Endothelial cell of umbilical vein (primary cell): ENCODE measurements around the gene MRAP. TPM values are rescaled to one million over a fixed set of nuclear protein-coding genes. Genes with fewer than 3 reads are reported as not detected.

Source experiments
- BruUV-seq: library from RNA; stranded (reverse); fragments of 400-500 nt; replicated peaks from 2 replicates; lab custom pipeline; 2021; lab: Mats Ljungman, UMichigan
- CTCF ChIA-PET: fragments of 300-600, 350-600 bp; sonication (Branson Sonifier 250); formaldehyde crosslinking; loops from one replicate; lab custom pipeline; 2021; ENCODE audit warnings: antibody characterized with exemption, inconsistent platforms; lab: Charles Lee
- POLR2A ChIA-PET: fragments of 300-600, 350-600 bp; sonication (Branson Sonifier 250); formaldehyde crosslinking; loops from one replicate; lab custom pipeline; 2021; ENCODE audit warnings: antibody characterized with exemption, inconsistent platforms; lab: Charles Lee
- DNase-seq: peaks from one replicate; pipeline ENCODE4 v3.0.0-alpha.2; 2011; ENCODE audit warnings: low read depth, low spot score
- FAIRE-seq: peaks from 2 replicates; lab custom pipeline; 2011; peaks lifted over from hg19 to GRCh38; lab: Jason Lieb, UNC
- H2AFZ ChIP-seq: 2 replicates; pipeline ENCODE4 v1.6.0; 2012; ENCODE audit warnings: low read depth, low read length, control low read depth, inconsistent platforms
- H3K27ac ChIP-seq: 2 replicates; pipeline ENCODE4 v1.5.1; 2011; ENCODE audit warnings: low read depth, mild to moderate bottlenecking, control low read depth, low read length, moderate library complexity; ENCODE audit not compliant: insufficient read depth
- H3K27me3 ChIP-seq, 2 experiments: 2 replicates each; pipeline versions ENCODE4 v1.6.0 to v1.6.1; 2011; ENCODE audit warnings: low read length in 2 of 2, mixed read lengths in 1 of 2; ENCODE audit not compliant: control insufficient read depth in 2 of 2, insufficient read depth in 2 of 2
- H3K36me3 ChIP-seq, 2 experiments: 2 replicates in 1 of 2; 3 replicates in 1 of 2; pipeline ENCODE4 v1.5.1; 2011; ENCODE audit warnings: low read length in 2 of 2, mild to moderate bottlenecking in 1 of 2, moderate library complexity in 1 of 2; ENCODE audit not compliant: control insufficient read depth in 2 of 2, insufficient read depth in 2 of 2; ENCODE audit errors: extremely low read depth in 1 of 2
- H3K4me1 ChIP-seq: 3 replicates; pipeline ENCODE4 v1.5.1; 2011; ENCODE audit warnings: mild to moderate bottlenecking, low read length; ENCODE audit not compliant: control insufficient read depth, insufficient read depth; ENCODE audit errors: extremely low read depth
- H3K4me2 ChIP-seq: 2 replicates; pipeline ENCODE4 v1.6.1; 2011; ENCODE audit warnings: low read length, control low read depth, mixed read lengths; ENCODE audit not compliant: insufficient read depth
- H3K4me3 ChIP-seq, 3 experiments: fragments of 200-600 bp in 1 of 3; sonication (generic), shearing (Covaris generic) in 1 of 3; replicated peaks in 1 of 3; 2 replicates each; pipeline ENCODE4 v1.5.1; 2011 to 2016; ENCODE audit warnings: control low read depth in 3 of 3, low read length in 3 of 3, mild to moderate bottlenecking in 2 of 3, inconsistent platforms in 1 of 3, low read depth in 1 of 3, moderate library complexity in 1 of 3; ENCODE audit not compliant: insufficient read depth in 1 of 3
- H3K79me2 ChIP-seq: 2 replicates; pipeline ENCODE4 v1.6.0; 2012; ENCODE audit warnings: low read length, inconsistent platforms; ENCODE audit not compliant: control insufficient read depth, insufficient read depth
- H3K9ac ChIP-seq: replicated peaks from 2 replicates; pipeline ENCODE3; 2011; ENCODE audit warnings: low read length, control low read depth; ENCODE audit not compliant: insufficient read depth; ENCODE audit errors: extremely low read depth
- H3K9me1 ChIP-seq: replicated peaks from 3 replicates; pipeline ENCODE4 v1.6.0; 2011; ENCODE audit warnings: mild to moderate bottlenecking, low read length; ENCODE audit not compliant: control insufficient read depth, insufficient read depth; ENCODE audit errors: extremely low read depth
- H3K9me3 ChIP-seq: replicated peaks from 2 replicates; pipeline ENCODE4 v1.5.1; 2012; ENCODE audit warnings: low read length, inconsistent platforms; ENCODE audit not compliant: control insufficient read depth, insufficient read depth
- H4K20me1 ChIP-seq: replicated peaks from 2 replicates; pipeline ENCODE3; 2011; ENCODE audit warnings: mild to moderate bottlenecking, low read length; ENCODE audit not compliant: control insufficient read depth, insufficient read depth; ENCODE audit errors: extremely low read depth
- CTCF ChIP-seq, 2 donors: IDR thresholded peaks; 1 replicate in 1 of 2; 2 replicates in 1 of 2; pipeline ENCODE4 v1.5.1; 2011; ENCODE audit warnings: low read length in 2 of 2, mild to moderate bottlenecking in 2 of 2, moderate library complexity in 2 of 2, control low read depth in 1 of 2, inconsistent platforms in 1 of 2, low read depth in 1 of 2; ENCODE audit not compliant: insufficient read depth in 1 of 2; ENCODE audit errors: extremely low read depth in 1 of 2
- EZH2 ChIP-seq: IDR thresholded peaks from 2 replicates; pipeline ENCODE4 v1.6.1; 2012; ENCODE audit warnings: borderline replicate concordance, low read depth, mild to moderate bottlenecking, moderate library complexity, low read length, inconsistent platforms; ENCODE audit not compliant: severe bottlenecking
- FOS ChIP-seq: IDR thresholded peaks from 2 replicates; pipeline ENCODE4 v1.6.1; 2011; ENCODE audit warnings: mild to moderate bottlenecking, low read length, moderate library complexity, borderline replicate concordance; ENCODE audit not compliant: insufficient read depth
- GATA2 ChIP-seq: IDR thresholded peaks from 2 replicates; pipeline ENCODE4 v1.7.0; 2011; ENCODE audit warnings: low read depth, mild to moderate bottlenecking, moderate library complexity, mixed read lengths, low read length; ENCODE audit not compliant: insufficient read length, insufficient read depth
- JUN ChIP-seq: IDR thresholded peaks from 2 replicates; pipeline ENCODE4 v1.6.1; 2011; ENCODE audit warnings: borderline replicate concordance, low read depth; ENCODE audit not compliant: insufficient read length, insufficient read depth
- MAX ChIP-seq: IDR thresholded peaks from 2 replicates; pipeline ENCODE4 v1.6.1; 2011; ENCODE audit not compliant: insufficient read depth, insufficient read length
- MYC ChIP-seq: IDR thresholded peaks from one replicate; pipeline ENCODE4 v1.6.1; 2011; ENCODE audit warnings: mild to moderate bottlenecking, low read depth, low read length
- POLR2A ChIP-seq: IDR thresholded peaks from 2 replicates; pipeline ENCODE4 v1.6.1; 2012; ENCODE audit warnings: low read depth, mild to moderate bottlenecking, control low read depth, low read length
- POLR2AphosphoS5 ChIP-seq: IDR thresholded peaks from 2 replicates; pipeline ENCODE4 v1.6.1; 2012; ENCODE audit warnings: low read depth, mild to moderate bottlenecking, control low read depth, low read length, moderate library complexity; ENCODE audit not compliant: insufficient read depth
- dilution Hi-C: fragments of 300-500 bp; cut with MboI; formaldehyde crosslinking; loops from one replicate; pipeline ENCODE4 v1.15.0; 2019; ENCODE audit warnings: low sequenced_read_pairs; ENCODE audit not compliant: extremely low pct_ligation_motif_present
- intact Hi-C: fragments of 100-400 bp; cut with micrococcal nuclease; formaldehyde crosslinking; loops from one replicate; pipeline ENCODE4 v1.10.0; 2022
- polyA plus RNA-seq, 4 experiments: library from polyadenylated mRNA; depleted of rRNA in 3 of 4; stranded (reverse) in 3 of 4; unstranded in 1 of 4; fragments of >200 nt; gene quantifications; 2 replicates each; pipeline versions ENCODE4 v1.2.1 to v1.2.3, GENCODE V29; 2011 to 2012; ENCODE audit warnings: missing spikeins in 1 of 4
- total RNA-seq: library from RNA; stranded (reverse); gene quantifications from 2 replicates; pipeline ENCODE4 v1.2.3, GENCODE V29; 2021

The MRAP gene
- total and polyA plus RNA-seq, 2 donors (not counting 3 experiments of a cell fraction or from before 2014, with no cell fraction given): not detected

- no peak for DNase-seq
- no peaks in the 10 kb centered on the region for H3K4me1 ChIP-seq
- H3K27me3 ChIP-seq: no peaks in the 10 kb centered on the region
- ChIA-PET CTCF (interaction anchor here (0.6 to 1.2 kb wide), 2 partner anchors 9 to 477 kb away, joined by 3 read pairs; partner anchors contain the start of gene MRAP), POLR2A (no interaction called here)
- dilution Hi-C loops (no loop called here), intact Hi-C loops (loop anchor here (5.0 kb wide), 1 partner anchor 295 kb away; no protein-coding TSS in a partner anchor)
- FAIRE-seq: no peak
- H2AFZ ChIP-seq: no peak overlapping the region
- no peak overlapping the region for H3K4me3 ChIP-seq
- H3K36me3 ChIP-seq: peaks cover 2 to 4% of the 10 kb centered on the region in 2 experiments
- H3K9me1 ChIP-seq: no peaks in the 10 kb centered on the region
- BruUV-seq: no TSS peak
- H3K79me2 ChIP-seq: no peaks in the 10 kb centered on the region
- H3K9ac ChIP-seq: no peak overlapping the region
- H3K4me2 ChIP-seq: no peak overlapping the region
- H3K9me3 ChIP-seq: no peaks in the 10 kb centered on the region
- H4K20me1 ChIP-seq: no peaks in the 10 kb centered on the region
- H3K27ac ChIP-seq: no peak overlapping the region
- TF ChIP-seq FOS (no peak), POLR2AphosphoS5 (no peak), EZH2 (no peak), MAX (no peak), POLR2A (no peak), CTCF (IDR thresholded peaks at IDR 0.05; ENCODE audit: extremely low read depth in 1 of 2, insufficient read depth in 1 of 2, low read depth in 1 of 2, low read length in 2 of 2) (no peak), GATA2 (no peak), JUN (no peak), MYC (no peak)
Observed at GRCh38 chr21:32307706-32308105, 9.1 kb downstream of the MRAP start.
